ENCODE measurements around the gene ZNF346.

Gene ZNF346

GRCh38 chr5:177116631-177117373 lies 94.3 kb downstream of the ZNF346 start:
- DNase-seq (ENCODE audit: low read depth), result no peak
- no peak for TF ChIP-seq CTCF (IDR thresholded peaks at IDR 0.05; ENCODE audit: control insufficient read depth, extremely low read depth, insufficient read depth)
- no peak overlapping the region for H3K4me3 ChIP-seq (ENCODE audit: low read depth, low read length)

GRCh38 chr5:177117441-177118045 lies 95.0 kb downstream of the ZNF346 start:
- H3K4me3 ChIP-seq (ENCODE audit: low read depth, low read length), result no peak overlapping the region
- DNase-seq (ENCODE audit: low read depth), result no peak
- no peak for TF ChIP-seq CTCF (IDR thresholded peaks at IDR 0.05; ENCODE audit: control insufficient read depth, extremely low read depth, insufficient read depth)

- H3K4me3 ChIP-seq (ENCODE audit: low read depth, low read length), result no peak overlapping the region
- DNase-seq (ENCODE audit: low read depth), result no peak
- no peak for TF ChIP-seq CTCF (IDR thresholded peaks at IDR 0.05; ENCODE audit: control insufficient read depth, extremely low read depth, insufficient read depth)
Measured at GRCh38 chr5:177122566-177122965, 100.1 kb downstream of the ZNF346 start.

- TF ChIP-seq CTCF (IDR thresholded peaks at IDR 0.05; ENCODE audit: control insufficient read depth, extremely low read depth, insufficient read depth), result no peak
- H3K4me3 ChIP-seq (ENCODE audit: low read depth, low read length), result no peak overlapping the region
- DNase-seq (ENCODE audit: low read depth), result no peak
Measured at GRCh38 chr5:177123789-177124485, 101.4 kb downstream of the ZNF346 start.

- no peak for TF ChIP-seq CTCF (IDR thresholded peaks at IDR 0.05; ENCODE audit: control insufficient read depth, extremely low read depth, insufficient read depth)
- no peak overlapping the region for H3K4me3 ChIP-seq (ENCODE audit: low read depth, low read length)
- DNase-seq (ENCODE audit: low read depth), result no peak
Measured at GRCh38 chr5:177124486-177124991, 102.0 kb downstream of the ZNF346 start.

GRCh38 chr5:177126771-177127170 lies 104.3 kb downstream of the ZNF346 start:
- no peak for TF ChIP-seq CTCF (IDR thresholded peaks at IDR 0.05; ENCODE audit: control insufficient read depth, extremely low read depth, insufficient read depth)
- DNase-seq (ENCODE audit: low read depth), result no peak
- H3K4me3 ChIP-seq (ENCODE audit: low read depth, low read length), result no peak overlapping the region

All from LNCaP clone FGC (cell line).